Measurements from ENCODE around the gene BMI1.
"Not testable (repeated sequence)": the region's sequence is repeated elsewhere in the genome, so short reads cannot be mapped to it uniquely, and the experiment has no call there.

Gene BMI1

GRCh38 chr10:22339761-22340328 is 18.9 kb downstream of the BMI1 start:
- DNase-seq (ENCODE audit: low spot score), result no peak

DNA sequence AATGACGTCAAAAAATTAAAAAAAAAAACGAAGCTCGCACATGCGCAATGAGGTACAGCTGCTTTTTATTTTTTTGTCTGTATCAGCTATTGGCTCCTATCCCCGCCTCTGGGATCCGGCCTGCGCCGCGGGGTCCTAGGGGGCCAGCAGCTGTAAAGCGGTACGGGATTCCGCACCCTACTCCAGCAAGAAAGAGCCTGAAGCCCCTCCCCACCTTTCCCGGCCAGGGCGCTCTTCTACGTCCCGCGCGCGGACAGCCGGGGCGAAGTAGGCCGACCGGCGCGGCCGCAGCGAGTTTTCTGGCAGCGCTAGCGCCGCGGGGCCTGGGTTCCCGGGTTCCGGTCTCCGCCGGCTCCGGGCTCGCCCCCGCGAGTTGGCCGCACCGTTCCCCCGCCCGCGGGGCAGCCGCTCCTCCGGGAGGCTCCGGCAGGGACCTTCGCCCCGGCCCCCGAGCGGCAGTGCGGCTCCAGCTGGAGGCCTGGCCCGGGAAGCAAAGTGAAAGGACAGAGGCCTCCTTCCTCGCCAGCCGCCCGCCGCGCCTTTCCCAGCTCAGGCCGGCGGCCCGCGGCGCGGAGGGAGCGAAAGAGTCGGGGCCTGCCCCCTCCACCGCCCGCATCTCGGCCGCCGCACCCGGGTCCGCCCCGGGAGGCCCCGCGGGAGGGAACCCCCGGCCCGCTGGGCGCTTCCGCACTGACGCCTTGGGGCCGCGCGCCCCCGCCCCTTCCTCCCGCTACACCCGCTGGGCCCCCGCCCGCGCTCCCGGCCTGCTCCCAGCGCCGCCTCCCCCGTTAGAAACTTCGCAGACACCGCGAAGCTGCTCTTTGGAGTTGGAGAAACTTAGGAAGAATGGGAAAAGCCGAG is 19.7 kb downstream of the BMI1 start:
- peak; percentile 66 for DNase-seq (ENCODE audit: low spot score)

- no peak for DNase-seq (ENCODE audit: low spot score)
Measured at GRCh38 chr10:22341190-22341925, 20.5 kb downstream of the BMI1 start.

DNA sequence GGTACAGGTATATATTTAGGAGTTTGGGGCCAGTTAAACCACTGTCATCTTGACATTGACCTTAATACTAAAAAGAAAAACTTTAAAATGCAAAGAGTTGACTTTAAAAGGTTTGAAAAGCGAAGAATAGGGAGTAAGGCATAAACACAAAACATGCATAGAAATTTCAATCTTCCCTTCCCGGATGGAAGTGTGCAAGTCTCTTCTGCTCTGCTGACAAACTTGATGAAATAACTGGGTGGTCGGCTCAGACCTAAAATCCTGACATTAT is 21.0 kb downstream of the BMI1 start:
- no peak for DNase-seq (ENCODE audit: low spot score)

DNA sequence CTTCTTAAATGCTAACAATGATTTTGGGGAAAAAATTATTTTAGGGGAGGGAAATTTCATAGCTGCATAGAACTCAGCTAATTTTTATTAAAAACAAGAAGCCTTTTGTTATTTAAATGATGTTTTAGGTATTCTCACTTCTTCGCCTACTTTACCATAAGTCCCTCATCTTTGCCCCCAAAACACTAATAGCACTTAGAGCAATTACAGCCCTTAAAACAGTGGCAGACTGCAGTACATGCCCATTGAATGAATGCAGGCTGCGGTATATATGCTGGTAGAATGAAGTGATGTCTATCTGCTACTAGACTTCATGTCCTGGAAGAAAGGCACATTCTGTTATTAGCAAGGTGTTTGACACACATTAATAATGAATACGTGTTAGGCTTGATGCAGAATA is 21.5 kb downstream of the BMI1 start:
- DNase-seq (ENCODE audit: low spot score), result peak; percentile 39

- no peak for DNase-seq (ENCODE audit: low spot score)
Measured at GRCh38 chr10:22343731-22344130, 22.8 kb downstream of the BMI1 start.

GRCh38 chr10:22344249-22344648 is 23.4 kb downstream of the BMI1 start:
- peak; percentile 70 for DNase-seq (ENCODE audit: low spot score)

DNA sequence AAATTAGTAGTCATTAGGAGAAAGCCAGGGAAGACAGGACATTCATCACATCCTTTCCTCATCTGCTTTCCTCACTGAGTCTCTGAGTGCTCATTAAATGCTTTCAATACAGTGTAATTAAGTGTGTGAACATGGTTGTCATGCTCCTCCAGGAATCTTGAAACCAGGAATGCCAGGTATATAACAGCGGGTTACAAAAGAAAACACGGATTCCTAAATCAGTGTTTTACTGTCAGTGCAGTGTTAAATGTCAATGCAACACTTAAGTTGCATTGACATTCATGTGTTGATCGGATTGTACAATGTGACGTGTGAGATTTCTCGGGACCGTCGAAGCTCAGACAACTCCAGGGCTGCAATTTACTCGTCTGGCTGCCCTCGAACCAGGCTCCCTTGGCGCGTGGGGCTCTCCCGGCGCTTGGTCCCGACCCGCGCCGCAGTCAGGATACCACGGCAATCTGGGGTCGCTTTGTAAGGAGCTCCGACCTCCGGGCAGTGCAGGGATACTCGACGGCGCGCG is 23.9 kb downstream of the BMI1 start:
- peak; percentile 85 for DNase-seq (ENCODE audit: low spot score)

DNA sequence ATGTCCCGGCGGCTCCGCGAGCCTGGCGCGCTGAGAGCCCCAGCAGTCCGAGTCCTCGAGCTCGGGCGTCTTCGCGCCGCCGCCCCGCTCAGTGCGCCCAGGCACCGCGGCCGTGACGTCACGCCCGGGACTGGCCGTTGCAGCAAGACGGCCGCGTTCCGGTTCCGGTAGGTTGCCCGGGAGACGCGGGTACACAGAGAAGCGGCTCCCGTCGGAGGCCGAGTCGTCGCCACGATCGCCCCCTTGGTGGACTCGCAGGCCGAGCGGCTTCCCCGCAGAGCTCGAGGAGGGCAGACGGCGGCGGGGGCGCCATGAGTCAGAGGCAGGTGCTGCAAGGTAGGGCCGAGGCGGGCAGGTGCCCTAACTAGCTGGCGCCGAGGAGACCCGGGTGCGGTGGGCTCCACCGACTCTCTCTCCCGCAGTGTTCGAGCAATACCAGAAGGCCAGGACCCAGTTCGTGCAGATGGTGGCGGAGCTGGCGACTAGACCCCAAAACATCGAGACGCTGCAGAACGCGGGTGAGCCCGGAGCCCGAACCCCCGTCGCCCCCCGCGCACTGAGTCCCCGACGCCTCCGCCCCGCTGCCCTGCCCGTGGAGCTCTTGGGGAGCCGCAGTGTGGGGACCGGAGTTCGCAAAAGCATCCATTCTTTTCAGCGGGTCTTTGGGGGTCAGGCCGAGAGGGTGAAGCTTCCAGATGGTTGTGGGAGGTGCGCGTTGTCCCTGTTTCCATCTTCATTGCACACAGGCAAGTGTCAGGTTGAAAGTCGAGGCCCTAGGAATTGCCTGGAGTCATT is 24.6 kb downstream of the BMI1 start, which contains the start of gene SPAG6:
Gene SPAG6, plus strand, starts transcription at position 196 of the 795 bp plus-strand sequence. Its CDS starts 116 bp downstream, at position 312.
- DNase-seq (ENCODE audit: low spot score), result no peak

DNA sequence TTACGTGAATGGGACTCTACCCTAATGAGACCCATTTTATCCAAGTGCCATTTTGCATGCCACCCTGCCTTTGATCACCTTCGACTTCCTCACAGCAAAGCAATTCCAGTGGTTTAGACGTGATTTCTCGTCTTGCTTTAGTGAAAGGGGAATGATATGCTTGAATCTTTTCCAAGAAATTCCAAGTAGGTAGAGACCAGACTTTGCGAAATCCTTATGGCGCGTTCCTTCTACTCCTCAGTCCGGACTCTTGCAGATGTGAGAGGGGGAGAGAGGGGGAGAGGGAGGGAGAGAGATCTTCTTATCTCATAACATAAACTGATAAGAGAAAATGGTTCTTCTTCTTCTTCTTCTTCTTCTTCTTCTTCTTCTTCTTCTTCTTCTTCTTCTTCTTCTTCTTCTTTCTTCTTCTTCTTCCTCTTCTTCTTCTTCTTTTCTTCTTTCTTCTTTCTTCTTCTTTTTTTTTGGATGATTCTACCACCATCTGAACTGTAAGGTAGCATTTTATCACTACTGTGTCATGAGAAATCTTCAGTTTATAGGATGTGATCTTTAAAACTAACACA is 25.3 kb downstream of the BMI1 start:
- DNase-seq (ENCODE audit: low spot score), result no peak

DNA sequence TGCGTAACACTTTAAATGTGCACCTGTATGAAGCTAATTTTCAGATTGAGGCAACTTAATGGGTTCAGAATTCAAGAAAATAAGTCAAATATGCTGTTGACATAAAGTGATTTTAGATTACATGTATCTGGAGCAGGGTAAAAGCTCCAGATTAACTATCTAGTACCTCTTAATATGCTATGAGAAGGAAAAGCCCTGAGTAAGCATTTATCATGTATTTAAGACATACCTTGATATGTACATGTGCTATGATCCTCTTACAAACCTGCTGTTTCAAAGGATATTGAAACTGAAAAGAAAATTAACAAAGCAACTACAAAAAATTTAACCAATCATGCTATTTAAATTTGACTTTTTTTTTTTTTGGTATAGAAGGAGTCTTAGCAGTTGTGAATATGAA is 28.9 kb downstream of the BMI1 start:
- no peak for DNase-seq (ENCODE audit: low spot score)

- DNase-seq (ENCODE audit: low spot score), result peak; percentile 91
Measured at GRCh38 chr10:22351131-22351703, 30.3 kb downstream of the BMI1 start.

- DNase-seq (ENCODE audit: low spot score), result no peak
Measured at GRCh38 chr10:22356324-22356873, 35.5 kb downstream of the BMI1 start.

DNA sequence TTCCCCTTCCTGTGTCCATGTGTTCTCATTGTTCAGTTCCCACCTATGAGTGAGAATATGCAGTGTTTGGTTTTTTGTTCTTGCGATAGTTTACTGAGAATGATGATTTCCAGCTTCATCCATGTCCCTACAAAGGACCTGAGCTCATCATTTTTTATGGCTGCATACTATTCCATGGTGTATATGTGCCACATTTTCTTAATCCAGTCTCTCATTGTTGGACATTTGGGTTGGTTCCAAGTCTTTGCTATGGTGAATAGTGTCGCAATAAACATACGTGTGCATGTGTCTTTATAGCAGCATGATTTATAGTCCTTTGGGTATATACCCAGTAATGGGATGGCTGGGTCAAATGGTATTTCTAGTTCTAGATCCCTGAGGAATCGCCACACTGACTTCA is 36.9 kb downstream of the BMI1 start:
- DNase-seq (ENCODE audit: low spot score), result not testable (repeated sequence)

DNA sequence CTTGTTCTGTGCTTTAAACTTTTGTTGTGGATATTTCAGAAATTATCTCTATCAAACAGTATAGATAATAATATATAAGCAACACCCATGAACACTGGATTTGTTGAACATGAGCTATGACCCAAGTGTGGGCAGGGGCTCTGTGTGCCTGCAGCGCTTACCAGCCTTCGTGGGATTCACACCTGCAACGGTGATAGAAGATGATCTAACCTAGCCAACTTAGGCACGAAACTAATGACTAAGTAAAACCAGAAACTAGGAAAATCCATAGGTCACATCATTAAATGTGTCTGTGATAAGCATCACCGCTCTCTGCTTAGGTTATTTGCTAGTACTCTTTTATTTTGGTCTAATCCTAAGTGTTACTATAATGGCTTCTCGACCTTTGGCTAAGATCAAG is 42.4 kb downstream of the BMI1 start:
- no peak for DNase-seq (ENCODE audit: low spot score)

DNA sequence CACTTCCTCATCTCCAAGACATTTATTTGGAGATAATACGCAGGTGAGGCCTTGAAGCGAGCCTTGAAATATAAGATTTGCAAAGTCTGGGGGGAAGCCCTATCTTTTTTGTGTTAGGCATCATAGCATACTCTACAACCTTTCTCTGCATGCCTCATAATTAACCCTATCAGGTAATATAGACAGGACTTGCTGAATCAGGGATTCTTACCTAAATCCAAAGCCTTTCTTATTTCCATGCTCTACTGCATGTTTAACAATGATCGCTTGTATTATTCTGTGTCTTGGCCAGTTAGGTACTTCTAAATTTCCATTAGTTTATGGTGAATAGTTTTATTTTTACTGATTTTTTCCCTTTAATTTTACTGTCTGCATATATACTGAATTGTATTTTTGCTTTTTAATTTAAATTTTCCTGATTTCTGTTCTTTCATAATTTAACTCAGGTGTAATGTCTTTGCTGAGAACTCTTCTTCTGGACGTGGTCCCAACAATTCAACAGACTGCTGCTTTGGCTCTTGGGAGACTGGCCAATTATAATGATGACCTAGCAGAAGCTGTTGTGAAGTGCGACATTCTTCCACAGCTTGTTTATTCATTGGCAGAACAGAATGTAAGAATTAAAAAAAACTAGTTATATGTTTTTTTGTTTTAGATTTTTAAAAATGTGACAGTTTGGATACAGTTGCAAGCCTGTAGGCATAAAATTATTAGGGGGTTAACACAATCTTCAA is 43.7 kb downstream of the BMI1 start:
- DNase-seq (ENCODE audit: low spot score), result no peak

GRCh38 chr10:22365233-22365632 is 44.3 kb downstream of the BMI1 start:
- DNase-seq (ENCODE audit: low spot score), result no peak

DNA sequence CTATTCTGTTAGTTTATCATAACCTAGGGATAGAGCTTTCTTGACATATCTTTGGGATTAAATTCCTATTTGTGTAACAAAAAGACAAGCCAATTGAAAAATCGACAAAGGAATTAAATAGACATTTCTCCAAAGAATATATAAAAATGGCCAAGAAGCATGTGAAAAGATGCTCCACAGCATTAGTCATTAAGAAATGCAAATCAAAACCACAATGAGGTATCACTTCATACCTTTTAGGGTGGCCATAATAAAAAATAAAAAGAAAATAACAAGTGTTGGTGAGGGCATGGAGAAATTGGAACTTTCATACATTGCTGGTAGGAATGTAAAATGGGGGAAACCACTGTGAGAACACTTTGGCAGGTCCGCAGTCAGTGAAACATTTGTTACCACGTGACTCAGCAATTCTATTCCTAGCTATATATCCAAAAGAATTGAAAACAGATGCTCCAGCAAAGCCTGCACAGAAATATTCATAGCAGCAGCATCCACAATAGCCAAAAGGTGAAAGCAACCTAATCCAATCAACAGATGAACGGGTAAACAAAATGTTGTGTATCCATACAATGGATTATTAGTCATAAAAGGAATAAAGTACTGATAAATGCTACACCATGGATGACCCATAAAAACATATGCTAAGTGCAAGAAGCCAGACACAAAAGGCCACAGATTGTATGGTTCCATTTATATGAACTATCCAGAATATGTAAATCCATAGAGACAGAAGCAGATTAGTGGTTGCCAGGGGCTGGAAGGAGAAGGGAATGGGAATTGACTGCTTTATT is 44.9 kb downstream of the BMI1 start:
- DNase-seq (ENCODE audit: low spot score), result no peak

- no peak for DNase-seq (ENCODE audit: low spot score)
Measured at GRCh38 chr10:22366435-22366703, 45.5 kb downstream of the BMI1 start.

DNA sequence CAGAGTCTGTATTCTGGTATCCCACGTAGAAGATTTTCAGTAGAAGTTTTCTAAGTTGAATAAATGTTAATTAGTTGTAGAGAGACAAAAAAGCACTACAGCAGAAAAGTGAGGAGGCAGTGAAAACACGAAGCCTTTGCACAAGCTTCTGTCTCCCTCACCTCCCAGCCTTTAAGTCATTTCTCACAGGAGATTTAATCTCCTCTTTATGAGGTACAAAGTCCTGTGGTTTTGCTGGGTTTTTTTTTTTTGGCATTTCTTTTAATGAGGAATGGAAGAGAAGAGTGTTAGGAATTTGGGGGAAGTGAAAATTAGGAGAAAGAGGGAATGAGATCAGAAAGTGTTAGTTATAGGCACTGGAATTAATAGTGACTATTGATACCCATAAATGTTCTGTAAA is 45.9 kb downstream of the BMI1 start:
- DNase-seq (ENCODE audit: low spot score), result peak; percentile 78

Data from cerebellar cortex (tissue), 1 donor.